HepG2 (cell line): ENCODE results near the gene PHLPP2. TPM values are rescaled to one million over a fixed set of nuclear protein-coding genes. Genes with fewer than 3 reads are reported as not detected.

ENCODE experiments used
- ATAC-seq: fragments of 200-7000 bp; cut with Tn5 transposase; 3 replicates; pipeline ENCODE4 v1.9.1; 2020; ENCODE audit warnings: mild to moderate bottlenecking, moderate library complexity
- BruUV-seq: library from RNA; stranded (reverse); fragments of 400-500 nt; replicated peaks from 2 replicates; lab custom pipeline; 2021; lab: Mats Ljungman, UMichigan
- CTCF ChIA-PET: fragments of 300-600 bp; formaldehyde crosslinking; extraction: SDS; loops from one replicate; lab custom pipeline; 2021; ENCODE audit warnings: low total read pairs, inconsistent platforms, low intra/inter-chr PET ratio; lab: Yijun Ruan, JAX
- POLR2A ChIA-PET: fragments of 350-600 bp; sonication (Branson Sonifier 250); formaldehyde crosslinking; loops from one replicate; lab custom pipeline; 2020; ENCODE audit warnings: antibody characterized with exemption, inconsistent platforms; lab: Yijun Ruan, JAX
- DNase-seq: peaks from one replicate; pipeline ENCODE4 v3.0.0-alpha.2; 2015; ENCODE audit warnings: low spot score
- FAIRE-seq: peaks from 3 replicates; lab custom pipeline; 2011; peaks lifted over from hg19 to GRCh38; lab: Jason Lieb, UNC
- H2AFZ ChIP-seq: one replicate; pipeline ENCODE4 v1.6.1; 2011; ENCODE audit warnings: low read length, inconsistent platforms
- H3K27ac ChIP-seq: fragments of 300-600 bp; 3 replicates; pipeline ENCODE4 v1.8.0; 2011; ENCODE audit warnings: mixed run types, mild to moderate bottlenecking, mixed read lengths, low read length, inconsistent platforms; ENCODE audit not compliant: insufficient read depth; ENCODE audit errors: extremely low read length
- H3K27me3 ChIP-seq, 2 experiments: fragments of 200-600 bp in 1 of 2; 2 replicates in 1 of 2; 3 replicates in 1 of 2; pipeline versions ENCODE4 v1.6.0 to v1.8.0; 2011; ENCODE audit warnings: low read length in 2 of 2, mild to moderate bottlenecking in 2 of 2, moderate library complexity in 2 of 2, inconsistent platforms in 1 of 2; ENCODE audit not compliant: insufficient read depth in 2 of 2, control insufficient read depth in 1 of 2
- H3K36me3 ChIP-seq, 2 experiments: fragments of 200-600 bp in 1 of 2; replicated peaks in 1 of 2; 2 replicates in 1 of 2; 3 replicates in 1 of 2; pipeline versions ENCODE4 v1.5.1 to v1.8.0; 2011; ENCODE audit warnings: low read length in 2 of 2, inconsistent platforms in 1 of 2; ENCODE audit not compliant: insufficient read depth in 2 of 2, control insufficient read depth in 1 of 2
- H3K4me1 ChIP-seq: 2 replicates; pipeline ENCODE4 v1.5.1; 2012; ENCODE audit warnings: low read length, inconsistent platforms; ENCODE audit not compliant: insufficient read depth
- H3K4me2 ChIP-seq: 2 replicates; pipeline ENCODE4 v1.6.0; 2011; ENCODE audit warnings: low read depth, low read length, inconsistent platforms
- H3K4me3 ChIP-seq, 3 experiments: fragments of 200-600 bp in 1 of 3; sonication (generic), shearing (Covaris generic) in 1 of 3; replicated peaks in 1 of 3; 2 replicates each; pipeline ENCODE4 v1.5.1; 2011 to 2016; ENCODE audit warnings: low read length in 3 of 3, inconsistent platforms in 2 of 3, low read depth in 2 of 3, mild to moderate bottlenecking in 2 of 3, control low read depth in 1 of 3, mixed read lengths in 1 of 3; ENCODE audit not compliant: insufficient read depth in 1 of 3
- H3K79me2 ChIP-seq: one replicate; pipeline ENCODE4 v1.6.1; 2011; ENCODE audit warnings: low read length, inconsistent platforms; ENCODE audit not compliant: insufficient read depth
- H3K9ac ChIP-seq: 2 replicates; pipeline ENCODE4 v1.6.0; 2011; ENCODE audit warnings: mild to moderate bottlenecking, low read depth, low read length, inconsistent platforms; ENCODE audit not compliant: insufficient read depth
- H3K9me3 ChIP-seq: 2 replicates; pipeline ENCODE4 v1.5.1; 2012; ENCODE audit warnings: mild to moderate bottlenecking, low read length
- H4K20me1 ChIP-seq: 2 replicates; pipeline ENCODE4 v1.6.0; 2011; ENCODE audit warnings: inconsistent platforms, mild to moderate bottlenecking, low read length, moderate library complexity; ENCODE audit not compliant: insufficient read depth
- MAF1 ChIP-seq: sonication (generic); formaldehyde crosslinking; IDR thresholded peaks from 2 replicates; pipeline ENCODE4 v1.5.0; 2020; ENCODE audit warnings: missing genetic modification reagents, borderline replicate concordance
- MAFF ChIP-seq: IDR thresholded peaks from 2 replicates; pipeline ENCODE4 v1.6.1; 2011; ENCODE audit warnings: low read depth, low read length, improper control_type of control experiment
- MAFG ChIP-seq: sonication (generic); formaldehyde crosslinking; IDR thresholded peaks from 2 replicates; pipeline ENCODE4 v1.5.1; 2020; ENCODE audit warnings: mild to moderate bottlenecking, missing genetic modification reagents
- MAFK ChIP-seq, 2 experiments: IDR thresholded peaks in 1 of 2; conservative IDR thresholded peaks in 1 of 2; 2 replicates each; pipeline ENCODE4 v1.6.1; 2011; ENCODE audit warnings: improper control_type of control experiment in 2 of 2, low read length in 2 of 2
- POLR2AphosphoS2 ChIP-seq: IDR thresholded peaks from 2 replicates; pipeline ENCODE4 v1.6.1; 2011; ENCODE audit warnings: low read depth, low read length, improper control_type of control experiment
- RFX5 ChIP-seq: IDR thresholded peaks from 2 replicates; pipeline ENCODE4 v1.6.1; 2011; ENCODE audit warnings: low read depth, low read length, improper control_type of control experiment
- ZNF512 ChIP-seq: sonication (generic); formaldehyde crosslinking; IDR thresholded peaks from 2 replicates; pipeline ENCODE4 v1.4.0; 2020; ENCODE audit warnings: mild to moderate bottlenecking, missing genetic modification reagents
- ZNF740 ChIP-seq: sonication (generic); formaldehyde crosslinking; IDR thresholded peaks from 2 replicates; pipeline ENCODE4 v1.4.0; 2020; ENCODE audit warnings: missing genetic modification reagents
- WGBS: methylation state at CpG from one replicate; pipeline ENCODE4 v1.1.6; 2017; ENCODE audit warnings: low lambda C conversion rate; 5-methylcytosine and 5-hydroxymethylcytosine counted together
- in situ Hi-C: cut with HindIII; loops from 2 replicates; pipeline ENCODE4 v1.10.0; 2017; ENCODE audit warnings: low pct_unique_long_range_greater_than_20kb; ENCODE audit not compliant: extremely low pct_ligation_motif_present
- intact Hi-C: fragments of 100-400 bp; cut with micrococcal nuclease; formaldehyde crosslinking; loops from one replicate; pipeline ENCODE4 v1.10.0; 2022; ENCODE audit not compliant: unreplicated experiment
- polyA plus RNA-seq, 8 experiments: library from polyadenylated mRNA; depleted of rRNA in 3 of 8; stranded (reverse) in 7 of 8; unstranded in 1 of 8; fragments of >200 nt; fragmentation: Illumina TruSeq in 4 of 8; extraction: Trizol in 4 of 8; gene quantifications; 2 replicates each; pipeline versions ENCODE4 v1.2.1 to v1.2.3, GENCODE V29; 2011 to 2016; ENCODE audit warnings: low read depth in 4 of 8, missing spikeins in 1 of 8, mixed read lengths in 1 of 8; ENCODE audit not compliant: insufficient read depth in 1 of 8
- total RNA-seq, 5 experiments: library from RNA; depleted of rRNA; stranded (reverse); fragments of >200 nt; fragmentation: Illumina TruSeq; extraction: Trizol; gene quantifications; 2 replicates each; pipeline ENCODE4 v1.2.3, GENCODE V29; 2016; ENCODE audit warnings: low read depth in 1 of 5

Gene PHLPP2
- total and polyA plus RNA-seq, 2 of the 13 experiments (the other 11 are each of a cell fraction or from before 2014, with no cell fraction given): 8.9 TPM

- no peak overlapping the region for H3K4me3 ChIP-seq
- 80% methylated on average over 5 of the region's 5 CpGs for WGBS
- peaks cover 36% of the 10 kb centered on the region for H3K4me1 ChIP-seq
- no peak for TF ChIP-seq ZNF512 (CRISPR knock-in tag)
- TF ChIP-seq RFX5: peak; percentile 43; the same call in 1 of the 2 replicates
- peak; percentile 100 for TF ChIP-seq MAFK (conservative IDR thresholded peaks at IDR 0.05 in 1 of 2, IDR thresholded peaks at IDR 0.05 in 1 of 2; ENCODE audit: low read length in 2 of 2)
- peak; percentile 100 for TF ChIP-seq MAFF
- TF ChIP-seq MAFG (CRISPR knock-in tag): peak; percentile 76
- no peak for TF ChIP-seq MAF1
- no peaks in the 10 kb centered on the region; a peak in 1 of 5 replicates for H3K27me3 ChIP-seq
- H3K9ac ChIP-seq: no peak overlapping the region
- H4K20me1 ChIP-seq: no peaks in the 10 kb centered on the region
- no peak overlapping the region for H3K27ac ChIP-seq
- no peak overlapping the region for H3K4me2 ChIP-seq
- H3K79me2 ChIP-seq: no peaks in the 10 kb centered on the region
- intact Hi-C loops (no loop called here), in situ Hi-C loops (no loop called here)
- FAIRE-seq (no peak), DNase-seq (no peak), ATAC-seq (no peak)
- ChIA-PET CTCF (no interaction called here), POLR2A (interaction anchor here (0.7 kb wide), 1 partner anchor 64 kb away, joined by 3 read pairs; no protein-coding TSS in a partner anchor)
- H3K36me3 ChIP-seq: no peaks in the 10 kb centered on the region
- no peak overlapping the region for H2AFZ ChIP-seq
- no peaks in the 10 kb centered on the region for H3K9me3 ChIP-seq
- BruUV-seq: no TSS peak
These were observed 95.7 kb downstream of the PHLPP2 start for GRCh38 chr16:71628810-71629209.

GRCh38 chr16:71627731-71628181 lies 96.7 kb downstream of the PHLPP2 start:
- no peak for FAIRE-seq
- POLR2A ChIA-PET: no interaction called here
- H3K4me2 ChIP-seq: no peak overlapping the region

More at GRCh38 chr16:71627731-71628181, 96.7 kb downstream of the PHLPP2 start:
- Histone ChIP-seq H3K27me3 (no peaks in the 10 kb centered on the region; a peak in 1 of 5 replicates), H3K9ac (no peak overlapping the region), H2AFZ (no peak overlapping the region), H3K79me2 (no peaks in the 10 kb centered on the region), H4K20me1 (no peaks in the 10 kb centered on the region), H3K4me3 (no peak overlapping the region), H3K27ac (no peak overlapping the region), H3K36me3 (no peaks in the 10 kb centered on the region), H3K4me1 (peaks cover 46% of the 10 kb centered on the region), H3K9me3 (no peaks in the 10 kb centered on the region)
- in situ Hi-C loops (no loop called here), intact Hi-C loops (no loop called here)
- ATAC-seq (no peak), DNase-seq (no peak)
- TF ChIP-seq ZNF740 (CRISPR knock-in tag) (peak; percentile 52; the same call in 1 of the 2 replicates), POLR2AphosphoS2 (no peak)
- 97% methylated on average over 7 of the region's 7 CpGs for WGBS
- BruUV-seq: no TSS peak
- CTCF ChIA-PET: no interaction called here
